BLaER1 treated with 17β-estradiol and CSF1 and Interleukin-3, amounts not matched to agents 10 nM and 100 nM (cell line): ENCODE data around the gene NRROS.

Experiments used
- H3K27ac ChIP-seq, 11 experiments: shearing (Covaris generic); formaldehyde crosslinking; 2 replicates each; pipeline ENCODE4 v1.8.1; 2022
- H3K27me3 ChIP-seq, 11 experiments: shearing (Covaris generic); formaldehyde crosslinking; 2 replicates each; pipeline ENCODE4 v1.8.1; 2022
- H3K36me3 ChIP-seq, 11 experiments: shearing (Covaris generic); formaldehyde crosslinking; 2 replicates each; pipeline ENCODE4 v1.8.1; 2022
- H3K4me1 ChIP-seq, 10 experiments: shearing (Covaris generic); formaldehyde crosslinking; 2 replicates each; pipeline ENCODE4 v1.8.1; 2022
- H3K4me2 ChIP-seq, 11 experiments: shearing (Covaris generic); formaldehyde crosslinking; 2 replicates each; pipeline ENCODE4 v1.8.1; 2022
- H3K4me3 ChIP-seq, 10 experiments: shearing (Covaris generic); formaldehyde crosslinking; 2 replicates each; pipeline ENCODE4 v1.8.1; 2022
- H3K9ac ChIP-seq, 11 experiments: shearing (Covaris generic); formaldehyde crosslinking; 2 replicates each; pipeline ENCODE4 v1.8.1; 2022
- H3K9me3 ChIP-seq, 11 experiments: shearing (Covaris generic); formaldehyde crosslinking; replicated peaks in 1 of 11; 2 replicates each; pipeline ENCODE4 v1.8.1; 2022
- H4K20me1 ChIP-seq, 11 experiments: shearing (Covaris generic); formaldehyde crosslinking; 2 replicates each; pipeline ENCODE4 v1.8.1; 2022
- Cebpa-rat ChIP-seq, 11 experiments: shearing (Covaris generic); IDR thresholded peaks; 2 replicates each; pipeline ENCODE4 v1.8.1; 2022

NRROS gene

GRCh38 chr3:196620161-196620604, 19.3 kb upstream of the NRROS start:
- Histone ChIP-seq H3K4me2 (0 out of 22 replicates have a peak overlapping the region, but pooled peaks of 1 of the 11 experiments have one; percentile 9), H3K4me1 (peaks cover 28 to 50% (median 35%) of the 10 kb centered on the region in 10 experiments), H3K36me3 (no peaks in the 10 kb centered on the region), H3K27me3 (no peaks in the 10 kb centered on the region), H3K9ac (no peak overlapping the region), H3K4me3 (no peak overlapping the region), H3K27ac (no peak overlapping the region), H3K9me3 (no peaks in the 10 kb centered on the region; a peak in 1 of 22 replicates), H4K20me1 (no peaks in the 10 kb centered on the region)
- TF ChIP-seq Cebpa-rat (IDR thresholded peaks at IDR 0.05): no peak

- Histone ChIP-seq H3K4me1 (peaks cover 28 to 55% (median 36%) of the 10 kb centered on the region in 10 experiments), H3K9me3 (no peaks in the 10 kb centered on the region; a peak in 1 of 22 replicates), H3K27me3 (no peaks in the 10 kb centered on the region), H3K36me3 (no peaks in the 10 kb centered on the region), H3K4me3 (no peak overlapping the region), H4K20me1 (no peaks in the 10 kb centered on the region), H3K27ac (no peak overlapping the region), H3K9ac (no peak overlapping the region), H3K4me2 (0 out of 22 replicates have a peak overlapping the region, but pooled peaks of 1 of the 11 experiments have one; percentile 9)
- no peak for TF ChIP-seq Cebpa-rat (IDR thresholded peaks at IDR 0.05)
These were observed 18.8 kb upstream of the NRROS start for GRCh38 chr3:196620684-196621083.

- Histone ChIP-seq H3K27me3 (no peaks in the 10 kb centered on the region), H3K9ac (no peak overlapping the region), H3K4me3 (no peak overlapping the region), H3K9me3 (no peaks in the 10 kb centered on the region; a peak in 1 of 22 replicates), H3K4me1 (peaks cover 28 to 58% (median 36%) of the 10 kb centered on the region in 10 experiments), H3K27ac (no peak overlapping the region), H3K4me2 (no peak overlapping the region), H4K20me1 (no peaks in the 10 kb centered on the region), H3K36me3 (no peaks in the 10 kb centered on the region)
- TF ChIP-seq Cebpa-rat (IDR thresholded peaks at IDR 0.05): no peak
These were observed 17.9 kb upstream of the NRROS start for GRCh38 chr3:196621611-196622010.

DNA sequence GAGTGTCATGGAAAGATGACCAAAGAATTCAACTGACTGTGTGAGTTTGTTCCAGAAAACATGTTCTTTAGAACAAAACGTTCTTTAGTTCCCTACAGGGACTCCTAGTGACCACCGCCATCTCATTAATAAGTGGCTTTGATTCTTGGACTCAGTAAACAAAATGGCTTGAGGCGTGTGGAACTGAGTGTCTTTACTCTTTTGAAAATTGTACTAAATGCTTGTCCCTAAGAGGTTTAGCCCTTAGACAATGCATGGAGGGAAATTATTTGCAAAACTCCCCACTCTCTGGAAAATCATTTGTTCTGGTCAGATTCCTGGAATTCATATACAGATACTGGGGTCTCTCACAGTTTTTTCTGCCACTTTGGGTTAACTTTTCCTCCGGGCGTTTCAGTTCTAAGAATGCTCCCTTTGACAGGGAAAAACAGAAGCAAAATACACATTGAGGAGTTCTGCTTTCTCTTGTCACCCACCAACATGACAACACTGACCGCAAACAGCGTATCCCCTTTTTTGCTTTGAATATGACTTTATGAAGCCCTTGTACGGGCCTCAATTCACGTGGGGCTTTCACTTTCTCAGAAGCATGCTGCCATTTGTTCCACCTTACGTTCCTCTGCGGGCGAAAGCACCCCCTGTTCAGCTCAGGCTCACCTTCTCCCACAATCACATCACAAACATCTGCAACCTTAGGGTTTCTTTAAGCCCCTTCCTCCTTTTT, 15.3 kb upstream of the NRROS start:
- H3K9ac ChIP-seq: peak overlapping the region in 4 of 11 experiments; percentile 14 to 41 (median 32); a peak in 3 of 22 replicates
- no peaks in the 10 kb centered on the region for H3K36me3 ChIP-seq
- no peaks in the 10 kb centered on the region for H3K27me3 ChIP-seq
- H3K9me3 ChIP-seq: no peaks in the 10 kb centered on the region; a peak in 1 of 22 replicates
- peak overlapping the region; percentile 41 to 82 (median 61) for H3K4me2 ChIP-seq
- H3K4me3 ChIP-seq: peak overlapping the region in 1 of 10 experiments; percentile 12; a peak in 1 of 20 replicates
- peak overlapping the region in 5 of 11 experiments; percentile 44 to 70 (median 60); a peak in 9 of 22 replicates for H3K27ac ChIP-seq
- H4K20me1 ChIP-seq: no peaks in the 10 kb centered on the region
- TF ChIP-seq Cebpa-rat (IDR thresholded peaks at IDR 0.05): no peak
- H3K4me1 ChIP-seq: peaks cover 19 to 55% (median 38%) of the 10 kb centered on the region in 10 experiments

DNA sequence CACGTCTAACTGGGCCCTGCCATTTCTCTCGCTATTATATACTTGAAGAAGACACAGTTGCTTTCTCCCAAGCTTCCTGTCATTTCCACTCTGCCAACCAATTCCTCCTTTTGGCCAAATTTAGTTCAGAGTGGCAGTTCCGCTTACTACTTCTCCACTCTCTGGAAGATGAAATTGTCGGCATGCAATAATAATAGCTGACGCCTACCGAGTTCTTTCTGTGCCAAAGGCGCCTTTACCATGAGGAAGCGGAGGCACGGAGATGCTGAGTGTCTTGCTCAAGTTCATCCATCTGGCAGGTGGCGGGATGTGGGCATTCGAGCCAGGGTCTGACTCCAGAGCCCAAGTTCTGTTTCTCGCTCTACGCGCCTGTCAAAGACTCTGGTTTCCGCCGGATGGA, 14.6 kb upstream of the NRROS start:
- Histone ChIP-seq H3K36me3 (no peaks in the 10 kb centered on the region), H4K20me1 (no peaks in the 10 kb centered on the region), H3K9ac (peak overlapping the region in 3 of 11 experiments; percentile 29 to 41 (median 36); a peak in 2 of 22 replicates), H3K27me3 (no peaks in the 10 kb centered on the region), H3K4me1 (peaks cover 25 to 59% (median 44%) of the 10 kb centered on the region in 10 experiments), H3K4me3 (no peak overlapping the region; a peak in 1 of 20 replicates), H3K4me2 (peak overlapping the region; percentile 41 to 82 (median 61); a peak in 20 of 22 replicates), H3K9me3 (no peaks in the 10 kb centered on the region; a peak in 1 of 22 replicates), H3K27ac (peak overlapping the region in 5 of 11 experiments; percentile 44 to 70 (median 60); a peak in 9 of 22 replicates)
- no peak for TF ChIP-seq Cebpa-rat (IDR thresholded peaks at IDR 0.05)

DNA sequence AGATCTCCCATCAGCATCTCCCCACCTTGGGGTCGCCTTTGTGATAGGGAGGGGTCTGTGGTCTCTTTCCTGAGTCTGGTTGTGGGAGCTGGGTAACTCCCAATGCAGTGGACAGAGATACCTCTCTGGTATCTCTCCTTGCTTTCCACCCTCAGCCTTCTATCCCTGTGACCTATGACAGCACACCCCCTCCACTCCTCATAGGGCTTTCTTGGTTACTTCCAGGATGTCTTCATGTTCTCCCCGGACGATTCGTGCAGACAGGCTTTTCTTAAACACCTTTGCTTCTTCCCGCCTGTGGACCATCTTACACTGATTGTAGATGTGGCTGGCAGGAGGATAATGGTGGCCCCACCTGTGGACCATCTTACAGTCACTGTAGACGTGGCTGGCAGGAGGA, 14.2 kb upstream of the NRROS start:
- H4K20me1 ChIP-seq: no peaks in the 10 kb centered on the region
- peak overlapping the region in 9 of 11 experiments; percentile 41 to 82 (median 61); a peak in 14 of 22 replicates for H3K4me2 ChIP-seq
- H3K9ac ChIP-seq: no peak overlapping the region
- H3K4me3 ChIP-seq: no peak overlapping the region
- peaks cover 29 to 59% (median 47%) of the 10 kb centered on the region in 10 experiments for H3K4me1 ChIP-seq
- no peaks in the 10 kb centered on the region for H3K27me3 ChIP-seq
- no peaks in the 10 kb centered on the region for H3K36me3 ChIP-seq
- TF ChIP-seq Cebpa-rat (IDR thresholded peaks at IDR 0.05): no peak
- no peaks in the 10 kb centered on the region; a peak in 1 of 22 replicates for H3K9me3 ChIP-seq
- 0 out of 22 replicates have a peak overlapping the region, but pooled peaks of 1 of the 11 experiments have one; percentile 70 for H3K27ac ChIP-seq

DNA sequence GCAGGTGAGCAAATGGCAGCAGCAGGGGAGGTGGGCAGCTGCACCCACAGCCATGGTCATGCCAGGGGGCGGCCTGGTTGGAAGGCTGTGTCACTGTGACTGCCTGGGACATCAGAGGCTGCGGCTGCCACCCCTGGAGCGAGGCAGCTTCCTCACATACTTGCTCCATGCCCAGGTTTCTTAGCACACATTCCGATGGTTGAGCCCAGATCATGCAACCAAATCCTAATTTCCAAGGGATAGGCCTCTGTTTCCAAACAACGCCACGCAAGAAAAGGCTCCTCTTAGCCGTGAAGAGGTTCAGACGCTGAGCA, 11.6 kb upstream of the NRROS start:
- Histone ChIP-seq H4K20me1 (no peaks in the 10 kb centered on the region), H3K4me2 (peak overlapping the region in 5 of 11 experiments; percentile 6 to 30 (median 10); a peak in 1 of 22 replicates), H3K9ac (no peak overlapping the region), H3K4me3 (no peak overlapping the region), H3K4me1 (peaks cover 45 to 71% (median 63%) of the 10 kb centered on the region in 10 experiments), H3K9me3 (no peaks in the 10 kb centered on the region; a peak in 1 of 22 replicates), H3K36me3 (no peaks in the 10 kb centered on the region), H3K27me3 (no peaks in the 10 kb centered on the region), H3K27ac (no peak overlapping the region)
- no peak for TF ChIP-seq Cebpa-rat (IDR thresholded peaks at IDR 0.05)

DNA sequence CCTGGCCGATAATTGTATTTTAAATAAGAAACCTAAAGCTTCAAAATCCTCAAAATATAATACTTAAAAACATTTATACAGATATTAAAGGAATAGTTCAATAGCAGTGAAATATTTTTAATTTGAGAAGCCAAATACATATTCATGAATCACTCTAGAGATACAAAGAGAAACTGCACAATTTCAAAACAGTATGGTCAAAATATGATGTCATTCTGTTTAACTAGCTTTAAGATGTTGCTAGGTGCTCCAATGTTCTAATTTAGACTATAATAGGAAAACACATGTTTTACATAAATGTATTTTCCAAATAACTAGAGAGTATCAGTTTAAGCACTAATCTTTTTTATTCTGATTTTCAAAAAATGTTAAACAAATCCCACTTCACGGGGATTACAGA, 10.3 kb upstream of the NRROS start:
- H3K4me2 ChIP-seq: peak overlapping the region in 6 of 11 experiments; percentile 23 to 100 (median 62); a peak in 7 of 22 replicates
- peaks cover 46 to 69% (median 60%) of the 10 kb centered on the region in 10 experiments for H3K4me1 ChIP-seq
- H3K9ac ChIP-seq: no peak overlapping the region

GRCh38 chr3:196631682-196632045, 7.8 kb upstream of the NRROS start:
- no peaks in the 10 kb centered on the region for H3K27me3 ChIP-seq
- no peaks in the 10 kb centered on the region for H4K20me1 ChIP-seq
- TF ChIP-seq Cebpa-rat (IDR thresholded peaks at IDR 0.05): no peak
- H3K4me1 ChIP-seq: peaks cover 58 to 82% (median 67%) of the 10 kb centered on the region in 10 experiments
- H3K4me3 ChIP-seq: peak overlapping the region; percentile 53 to 74 (median 64)
- H3K9me3 ChIP-seq: no peaks in the 10 kb centered on the region
- peak overlapping the region; percentile 89 to 96 (median 92) for H3K9ac ChIP-seq
- peak overlapping the region; percentile 83 to 100 (median 93) for H3K4me2 ChIP-seq
- peak overlapping the region; percentile 90 to 97 (median 95) for H3K27ac ChIP-seq
- no peaks in the 10 kb centered on the region for H3K36me3 ChIP-seq

More for the DNA sequence above, 10.3 kb upstream of the NRROS start:
- H3K4me3 ChIP-seq: no peak overlapping the region
- TF ChIP-seq Cebpa-rat (IDR thresholded peaks at IDR 0.05): no peak
- no peaks in the 10 kb centered on the region for H3K36me3 ChIP-seq
- no peaks in the 10 kb centered on the region; a peak in 1 of 22 replicates for H3K9me3 ChIP-seq
- H3K27ac ChIP-seq: no peak overlapping the region
- no peaks in the 10 kb centered on the region for H3K27me3 ChIP-seq
- no peaks in the 10 kb centered on the region for H4K20me1 ChIP-seq
